ENCODE data around the gene HLA-DQB1.
"Not testable (repeated sequence)": the region's sequence is repeated elsewhere in the genome, so short reads cannot be mapped to it uniquely, and the experiment has no call there.

Gene HLA-DQB1

GRCh38 chr6:32666420-32667300, at the start of gene HLA-DQB1:
HLA-DQB1 (minus strand) TSS chr6:32666657; CDS start chr6:32666607, 50 bp downstream.
- peak; percentile 11 for DNase-seq

- no peak for DNase-seq
These were observed 46.8 kb upstream of the HLA-DQB1 start for GRCh38 chr6:32713241-32713640.

DNA sequence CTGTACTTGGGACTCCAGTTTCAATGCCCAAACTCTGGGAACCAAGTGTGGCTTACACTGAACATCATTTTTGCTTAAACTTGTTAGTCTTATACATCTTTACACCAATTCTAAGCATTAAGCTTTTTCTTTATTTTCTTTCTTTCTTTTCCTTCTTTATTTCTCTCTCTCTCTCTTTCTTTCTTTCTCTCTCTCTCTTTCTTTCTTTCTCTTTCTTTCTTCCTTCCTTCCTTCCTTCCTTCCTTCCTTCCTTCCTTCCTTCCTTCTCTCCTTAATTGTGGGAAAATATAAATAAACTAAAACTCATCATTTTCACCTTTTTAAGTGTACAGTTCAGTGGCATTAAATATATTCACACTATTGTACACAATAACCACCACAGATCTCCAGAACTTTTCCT, 43.2 kb upstream of the HLA-DQB1 start:
- no peak for DNase-seq

GRCh38 chr6:32705164-32705563, 38.7 kb upstream of the HLA-DQB1 start:
- DNase-seq, result not testable (repeated sequence)

DNA sequence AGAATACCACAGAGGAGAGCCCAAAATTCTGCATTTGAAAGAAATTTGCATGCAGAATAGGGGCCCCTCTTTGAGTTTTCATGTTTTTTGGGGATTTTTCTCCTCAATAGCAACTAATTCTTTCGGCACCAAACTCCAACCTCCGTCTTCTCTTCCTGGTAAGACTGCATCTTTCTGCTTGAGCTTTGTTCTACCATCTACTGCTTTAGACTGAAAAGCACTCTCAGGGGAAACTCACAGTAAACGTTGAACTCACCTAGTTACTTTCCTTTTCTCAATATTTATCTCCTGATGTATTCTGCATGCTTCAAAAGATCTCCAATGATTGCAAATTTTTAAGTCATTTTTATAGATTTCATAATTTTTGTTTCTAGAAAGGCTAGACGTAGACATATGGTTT, 36.9 kb upstream of the HLA-DQB1 start:
- DNase-seq, result no peak

DNA sequence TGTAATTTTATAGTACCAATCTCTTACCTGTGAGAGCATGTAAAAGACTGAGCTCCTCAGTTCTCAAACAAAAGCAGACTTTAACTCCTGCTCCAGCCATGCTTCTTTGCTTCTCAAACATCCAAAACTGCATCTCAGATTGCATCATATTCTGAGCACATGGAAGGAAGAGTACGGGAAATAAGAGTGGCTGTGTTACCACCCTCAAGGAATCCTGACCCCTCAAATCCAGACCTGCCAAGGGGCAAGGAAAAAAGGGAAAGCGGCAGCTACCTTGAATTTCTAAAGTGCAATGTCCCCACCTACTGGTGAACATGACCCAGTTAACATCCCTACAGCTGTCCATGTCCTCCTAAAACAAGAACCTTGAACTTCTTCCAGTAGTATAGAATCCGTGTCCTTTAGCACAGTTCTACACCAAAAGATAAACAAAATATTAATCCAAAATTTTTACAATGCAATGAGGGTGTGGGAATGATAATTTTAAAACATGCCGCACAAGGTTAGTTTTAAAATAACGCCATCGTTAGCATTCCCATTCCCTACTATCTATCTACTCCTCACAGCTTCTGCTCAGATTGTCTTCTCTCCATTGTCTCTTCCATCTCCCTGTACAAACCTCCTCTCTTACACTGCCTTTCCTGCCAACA, 34.1 kb upstream of the HLA-DQB1 start:
- DNase-seq, result peak; percentile 5

DNA sequence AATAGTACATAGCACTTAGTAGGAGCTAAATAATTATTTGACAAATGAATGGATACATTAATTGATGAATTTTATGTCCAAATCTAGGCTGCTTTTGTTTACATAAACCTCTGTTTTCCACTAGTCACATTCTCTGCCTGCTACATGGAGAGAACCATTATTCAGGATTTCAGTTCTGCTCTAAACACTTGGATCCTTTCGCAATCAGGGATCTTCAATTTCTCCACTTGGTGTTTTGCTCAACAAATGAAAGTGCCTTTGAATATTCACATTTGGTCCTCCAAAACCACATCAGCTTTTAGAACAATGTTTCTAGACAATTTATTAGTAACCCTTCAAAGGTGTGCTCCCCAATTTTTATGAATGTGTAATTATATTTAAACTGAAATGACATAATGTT, 30.6 kb upstream of the HLA-DQB1 start:
- DNase-seq, result no peak

DNA sequence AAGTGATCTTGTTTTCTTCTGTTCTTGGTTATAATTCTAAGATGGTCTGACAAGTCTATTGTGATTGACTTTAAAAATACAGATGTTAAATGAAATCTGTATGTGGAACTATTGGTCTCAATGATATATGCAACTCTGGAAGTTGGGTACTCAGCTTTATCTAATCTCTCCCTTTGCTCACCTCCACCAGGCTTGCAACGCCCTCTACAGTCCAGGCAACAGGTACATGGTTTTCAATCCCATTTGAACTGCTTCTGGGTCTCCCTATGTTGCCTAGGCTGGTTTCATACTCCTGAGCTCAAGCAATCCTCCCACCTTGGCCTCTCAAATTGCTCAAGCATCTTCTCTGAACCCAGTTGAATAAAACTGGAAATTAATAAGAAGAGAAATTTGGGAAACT, 25.6 kb upstream of the HLA-DQB1 start:
- DNase-seq, result peak; percentile 50

DNA sequence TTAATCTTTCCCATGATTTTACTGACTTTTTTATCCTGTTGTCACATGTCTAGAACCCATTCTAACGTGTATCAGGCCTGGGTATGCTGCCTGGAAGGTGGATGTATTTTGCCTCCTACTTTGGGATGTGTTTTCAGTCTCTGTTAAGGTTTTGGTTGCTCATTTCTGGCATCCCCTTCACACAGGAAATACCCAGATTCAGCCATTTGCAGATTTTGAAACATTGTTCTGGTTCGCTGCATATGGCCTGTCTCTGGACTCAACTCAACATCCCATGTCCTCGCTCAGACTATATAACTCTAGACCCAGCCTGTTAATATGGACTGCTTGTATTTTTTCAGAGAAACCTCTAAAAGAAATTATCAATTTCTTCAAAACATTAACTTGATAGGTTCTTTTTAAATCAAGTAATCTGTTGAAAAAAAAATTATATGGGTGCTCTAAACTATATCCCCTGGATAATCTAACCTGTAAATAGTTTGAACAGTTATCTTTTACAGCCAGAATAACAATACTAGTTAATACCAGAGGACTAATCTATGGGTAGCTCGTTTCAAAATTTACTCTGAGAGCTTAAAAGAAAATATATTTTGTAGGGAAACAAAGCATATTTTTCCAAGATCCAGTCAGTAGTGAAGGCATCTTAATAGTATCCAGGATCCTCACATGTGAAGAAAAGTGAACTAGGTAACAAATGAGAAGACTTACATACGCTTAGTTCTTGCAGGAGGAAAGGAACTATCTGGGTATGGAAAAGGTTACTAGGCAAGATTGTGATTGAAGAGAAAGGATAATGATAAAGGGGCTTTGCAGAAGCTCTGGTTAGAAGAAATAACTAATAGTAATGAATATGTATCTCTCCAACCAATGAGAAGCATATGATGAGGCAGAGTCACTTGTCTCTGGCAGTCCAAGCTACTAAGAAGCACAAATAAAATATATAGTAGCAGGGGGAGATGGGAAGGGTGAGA, 23.4 kb upstream of the HLA-DQB1 start:
- DNase-seq, result no peak

- peak; percentile 16 for DNase-seq
These were observed 19.1 kb upstream of the HLA-DQB1 start for GRCh38 chr6:32685603-32686002.

DNA sequence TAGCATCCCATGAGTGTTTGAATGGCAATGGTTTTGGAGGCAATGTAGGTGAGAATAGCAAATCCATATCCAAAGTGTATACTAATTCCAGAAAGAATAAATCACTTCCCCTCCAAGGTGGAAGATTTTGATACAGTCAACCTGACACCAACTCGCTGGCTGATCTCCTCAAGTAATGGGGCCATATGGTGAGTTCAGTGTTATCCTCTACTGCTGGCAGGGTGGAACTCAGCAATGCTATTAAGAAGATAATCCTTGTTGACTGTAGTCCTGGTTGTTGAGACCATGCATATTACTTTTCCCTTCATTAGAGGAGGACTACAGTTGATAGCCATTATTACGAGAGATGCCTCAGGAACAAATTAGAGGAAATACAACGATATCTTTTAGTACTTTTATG, 17.8 kb upstream of the HLA-DQB1 start:
- DNase-seq, result no peak

GRCh38 chr6:32680055-32680454, 13.6 kb upstream of the HLA-DQB1 start:
- no peak for DNase-seq

GRCh38 chr6:32679492-32679891, 13.0 kb upstream of the HLA-DQB1 start:
- no peak for DNase-seq

DNA sequence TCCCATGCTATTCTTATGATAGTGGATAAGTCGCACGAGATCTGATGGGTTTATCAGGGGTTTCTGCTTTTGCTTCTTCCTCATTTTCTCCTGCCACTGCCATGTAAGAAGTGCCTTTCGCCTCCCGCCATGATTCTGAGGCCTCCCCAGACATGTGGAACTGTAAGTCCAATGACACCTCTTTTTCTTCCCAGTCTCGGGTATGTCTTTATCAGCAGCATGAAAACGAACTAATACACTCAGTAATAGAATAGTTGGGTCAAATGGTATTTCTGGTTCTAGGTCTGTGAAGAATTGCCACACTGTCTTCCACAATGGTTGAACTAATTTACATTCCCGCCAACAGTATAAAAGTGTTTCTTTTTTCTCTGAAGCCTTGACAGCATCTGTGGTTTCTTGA, 7.7 kb upstream of the HLA-DQB1 start:
- DNase-seq, result not testable (repeated sequence)

DNA sequence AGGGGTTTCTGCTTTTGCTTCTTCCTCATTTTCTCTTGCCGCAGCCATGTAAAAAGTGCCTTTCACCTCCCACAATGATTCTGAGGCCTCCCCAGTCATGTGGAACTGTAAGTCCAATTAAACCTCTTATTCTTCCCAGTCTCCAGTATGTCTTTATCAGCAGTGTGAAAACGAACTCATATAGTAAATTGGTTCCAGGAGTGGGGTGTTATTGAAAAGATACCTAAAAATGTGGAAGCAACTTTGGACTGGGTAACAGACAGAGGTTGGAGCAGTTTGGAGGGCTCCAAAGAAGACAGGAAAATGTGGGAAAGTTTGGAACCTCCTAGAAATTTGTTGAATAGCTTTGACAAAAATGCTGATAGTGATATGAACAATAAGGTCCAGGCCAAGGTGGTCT, 5.5 kb upstream of the HLA-DQB1 start:
- not testable (repeated sequence) for DNase-seq

DNA sequence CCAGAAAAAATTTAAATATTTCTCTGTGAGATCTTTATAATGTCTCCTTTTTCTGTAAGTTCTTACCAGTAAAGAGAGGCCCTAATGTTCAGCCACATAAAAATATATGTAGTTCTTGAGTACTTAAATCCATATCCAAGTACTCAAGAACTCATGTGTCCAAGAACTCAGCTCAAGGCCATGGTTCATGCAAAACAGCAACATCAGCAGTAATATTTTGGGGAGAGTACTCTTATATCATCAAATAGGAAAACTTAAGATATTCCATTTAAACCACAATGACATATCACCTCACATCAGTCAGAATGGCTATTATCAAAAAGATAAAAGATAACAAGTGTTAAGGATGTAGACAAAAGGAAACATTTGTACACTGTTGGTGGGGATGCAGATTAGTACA, 3.4 kb upstream of the HLA-DQB1 start:
- DNase-seq, result no peak

DNA sequence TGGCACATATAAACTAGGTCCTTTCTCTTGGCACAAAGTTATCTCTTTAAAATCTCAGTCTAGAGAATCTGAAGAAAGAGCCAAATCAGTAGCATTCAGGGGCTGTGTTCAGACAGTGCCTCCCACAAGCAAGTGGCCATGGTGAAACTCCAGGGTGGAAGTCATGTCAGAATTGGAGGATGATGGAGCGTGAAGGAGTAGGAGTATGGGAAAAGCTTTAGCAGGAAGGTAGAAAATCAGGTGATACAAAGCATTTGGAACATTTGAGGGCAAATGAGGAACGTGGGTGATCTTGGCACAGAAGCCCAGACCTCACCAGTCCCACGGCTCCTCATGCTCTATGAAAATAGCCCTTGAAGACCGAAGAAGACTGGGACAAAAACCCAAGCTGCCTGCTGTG, 2.8 kb upstream of the HLA-DQB1 start:
- no peak for DNase-seq

DNA sequence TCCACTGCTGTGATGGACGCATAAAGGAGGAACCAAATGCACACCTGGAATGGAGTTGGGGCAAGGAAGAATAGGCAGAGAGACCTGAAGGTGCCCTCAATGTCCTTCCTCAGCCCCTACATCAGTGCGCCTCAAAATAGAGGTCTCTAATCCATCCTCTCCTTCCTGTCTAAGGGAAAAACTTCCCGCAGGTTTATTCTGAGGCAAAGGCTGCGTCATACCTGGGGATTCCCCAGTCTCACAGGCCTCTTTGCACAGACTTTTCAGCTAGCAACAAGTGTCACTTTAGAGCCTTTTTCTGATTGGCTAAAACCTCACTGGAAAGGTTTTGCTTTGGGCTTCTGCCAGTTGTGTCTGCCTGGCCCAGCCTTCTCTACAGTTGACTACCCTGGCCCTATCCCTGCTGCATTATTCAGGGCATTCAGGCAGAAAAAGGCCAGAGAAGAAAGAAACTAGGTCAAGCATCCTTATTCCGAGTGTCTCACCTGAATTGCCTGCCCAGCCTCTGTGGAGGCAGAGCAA, 1.8 kb upstream of the HLA-DQB1 start:
- DNase-seq, result peak; percentile 48

DNA sequence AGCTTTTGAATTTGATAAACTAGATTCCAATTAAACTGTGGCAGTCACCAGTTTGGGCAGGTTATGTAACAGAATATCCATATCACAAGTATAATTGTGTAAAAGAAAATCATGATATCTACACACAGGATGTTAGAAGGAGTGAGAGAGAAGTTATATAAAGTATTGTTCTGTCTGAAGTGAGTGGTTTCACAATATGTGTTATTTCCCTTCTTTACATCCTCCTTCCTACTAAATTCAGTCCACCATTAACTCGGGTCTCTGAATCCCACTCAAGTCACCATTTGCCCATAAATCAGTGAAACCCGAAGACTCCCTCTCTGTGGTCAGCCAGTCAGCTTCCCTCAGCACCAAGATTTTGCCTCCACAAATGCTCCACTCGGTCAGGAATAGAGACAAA, 796 bp downstream of the HLA-DQB1 start:
- DNase-seq, result no peak

DNA sequence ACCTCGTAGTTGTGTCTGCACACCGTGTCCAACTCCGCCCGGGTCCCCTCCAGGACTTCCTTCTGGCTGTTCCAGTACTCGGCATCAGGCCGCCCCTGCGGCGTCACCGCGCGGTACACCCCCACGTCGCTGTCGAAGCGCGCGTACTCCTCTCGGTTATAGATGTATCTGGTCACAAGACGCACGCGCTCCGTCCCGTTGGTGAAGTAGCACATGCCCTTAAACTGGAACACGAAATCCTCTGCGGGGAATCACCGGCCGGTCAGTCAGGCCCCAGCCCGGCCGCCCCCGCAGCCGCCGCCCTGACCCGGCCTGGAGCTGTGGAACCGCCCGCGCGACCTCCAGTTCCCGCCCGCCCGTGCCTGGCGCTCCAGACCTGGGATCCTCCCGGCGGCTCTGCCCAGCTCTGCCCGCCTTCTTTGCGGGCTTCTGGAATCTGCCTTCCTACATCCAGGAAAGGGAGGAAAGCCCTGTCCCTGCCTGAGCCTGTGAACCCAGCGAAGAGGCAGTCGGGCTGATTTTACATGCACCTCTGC, 1.6 kb downstream of the HLA-DQB1 start:
- DNase-seq, result no peak

DNA sequence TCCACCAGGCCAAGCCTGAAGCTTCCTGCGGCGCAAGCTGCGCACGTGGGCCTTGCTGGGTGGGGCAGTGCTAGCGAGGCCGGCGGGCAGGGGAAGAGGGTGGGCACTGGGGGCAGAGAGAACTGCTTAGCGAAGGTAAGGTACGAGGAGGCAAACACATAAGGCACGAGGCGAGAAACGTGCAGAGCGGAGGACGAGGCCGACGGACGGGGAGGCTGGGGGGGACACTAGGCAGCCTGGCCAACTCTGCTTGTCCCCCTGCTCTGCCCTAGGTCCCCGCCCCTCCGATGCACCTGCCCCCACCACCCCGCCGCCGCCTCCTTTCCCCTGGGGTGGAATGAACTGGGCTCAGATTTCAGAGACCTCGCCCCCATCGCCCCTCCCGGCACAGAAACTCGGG, 2.1 kb downstream of the HLA-DQB1 start:
- DNase-seq, result no peak

DNA sequence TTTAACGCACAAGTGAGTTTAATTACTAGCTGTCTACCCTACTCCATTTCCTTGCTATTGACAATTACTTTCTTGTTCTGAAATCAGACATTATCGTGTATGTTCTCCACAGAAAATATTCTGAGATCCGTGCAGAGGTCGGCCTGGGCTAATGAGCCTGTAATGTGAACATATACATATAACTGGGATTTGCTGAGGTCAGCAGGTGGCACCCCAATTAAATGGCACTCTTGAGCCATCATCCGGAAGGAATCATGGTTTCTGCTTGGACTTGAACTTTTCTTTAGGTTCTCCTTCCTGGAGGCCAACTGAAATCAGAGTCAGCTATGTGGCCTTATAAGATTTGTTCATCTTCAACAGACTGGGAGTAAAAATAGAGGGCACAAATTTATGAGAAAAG, 3.6 kb downstream of the HLA-DQB1 start:
- no peak for DNase-seq

GRCh38 chr6:32662099-32662498, 4.4 kb downstream of the HLA-DQB1 start:
- no peak for DNase-seq
